B cell (primary cell): ENCODE data around the gene NIPAL3. TPM values are rescaled to one million over a fixed set of nuclear protein-coding genes. Genes with fewer than 3 reads are reported as not detected.

Experiments used
- ATAC-seq: fragments of 200-7000 bp; cut with Tn5 transposase; one replicate; pipeline ENCODE4 v1.10.0; 2021; ENCODE audit warnings: low read depth, mild to moderate bottlenecking, moderate number of reproducible peaks, moderate library complexity
- CTCF ChIA-PET: fragments of 350-600 bp; sonication (Branson Sonifier 250); formaldehyde crosslinking; loops from one replicate; lab custom pipeline; 2021; ENCODE audit warnings: antibody characterized with exemption, inconsistent platforms; lab: Charles Lee
- POLR2A ChIA-PET: fragments of 350-600 bp; sonication (Branson Sonifier 250); formaldehyde crosslinking; loops from one replicate; lab custom pipeline; 2021; ENCODE audit warnings: antibody characterized with exemption; lab: Charles Lee
- DNase-seq: peaks from one replicate; pipeline ENCODE4 v3.0.0; 2013
- H2AFZ ChIP-seq: 2 replicates; pipeline ENCODE4 v1.6.1; 2012; ENCODE audit warnings: mild to moderate bottlenecking, low read depth, low read length; ENCODE audit not compliant: insufficient read depth, poor library complexity, severe bottlenecking
- H3K27ac ChIP-seq, 2 donors: 1 replicate in 1 of 2; 2 replicates in 1 of 2; pipeline ENCODE4 v1.5.1; 2012 to 2013; ENCODE audit warnings: low read length in 2 of 2, mild to moderate bottlenecking in 2 of 2, moderate library complexity in 1 of 2
- H3K27me3 ChIP-seq, 4 experiments: fragments of 200-600 bp in 1 of 4; sonication (generic) in 1 of 4; replicated peaks in 1 of 4; 1 replicate in 2 of 4; 2 replicates in 2 of 4; pipeline versions ENCODE4 v1.6.1 to v1.7.0; 2013 to 2016; ENCODE audit warnings: low read length in 3 of 4, mild to moderate bottlenecking in 2 of 4, mixed read lengths in 1 of 4, moderate library complexity in 1 of 4; ENCODE audit not compliant: insufficient read depth in 4 of 4, control insufficient read depth in 3 of 4; ENCODE audit errors: control extremely low read depth in 1 of 4
- H3K36me3 ChIP-seq, 2 experiments: replicated peaks in 1 of 2; 1 replicate in 1 of 2; 2 replicates in 1 of 2; pipeline versions ENCODE4 v1.6.1 to v1.7.1; 2013; ENCODE audit warnings: low read length in 1 of 2; ENCODE audit not compliant: insufficient read depth in 2 of 2, control insufficient read depth in 1 of 2; ENCODE audit errors: control extremely low read depth in 1 of 2, extremely low read depth in 1 of 2
- H3K4me1 ChIP-seq, 2 donors: fragments of 200-600 bp in 1 of 2; sonication (generic) in 1 of 2; 1 replicate in 1 of 2; 2 replicates in 1 of 2; pipeline versions ENCODE4 v1.5.1 to v1.6.1; 2013 to 2017; ENCODE audit warnings: low read length in 2 of 2; ENCODE audit not compliant: control insufficient read depth in 2 of 2, insufficient read depth in 2 of 2
- H3K4me2 ChIP-seq: replicated peaks from 2 replicates; pipeline ENCODE3; 2012; ENCODE audit warnings: mild to moderate bottlenecking, low read depth, low read length; ENCODE audit not compliant: poor library complexity, severe bottlenecking
- H3K4me3 ChIP-seq, 5 experiments: fragments of 200-600 bp in 1 of 5; sonication (generic) in 1 of 5; 1 replicate in 3 of 5; 2 replicates in 2 of 5; pipeline versions ENCODE4 v1.5.1 to v1.7.0; 2011 to 2016; ENCODE audit warnings: low read length in 4 of 5, mild to moderate bottlenecking in 4 of 5, low read depth in 2 of 5, control low read depth in 1 of 5, moderate library complexity in 1 of 5; ENCODE audit not compliant: insufficient read depth in 1 of 5; ENCODE audit errors: control extremely low read depth in 1 of 5, extremely low read depth in 1 of 5
- H3K79me2 ChIP-seq: fragments of 200-600 bp; sonication (generic); one replicate; pipeline ENCODE4 v1.6.0; 2016; ENCODE audit warnings: low read length; ENCODE audit not compliant: control insufficient read depth, insufficient read depth
- H3K9ac ChIP-seq: fragments of 200-600 bp; sonication (generic); 2 replicates; pipeline ENCODE4 v1.6.1; 2017; ENCODE audit warnings: mild to moderate bottlenecking, low read length, moderate library complexity
- H3K9me3 ChIP-seq, 3 donors: one replicate each; pipeline versions ENCODE4 v1.6.1 to v1.7.1; 2013; ENCODE audit warnings: low read length in 2 of 3; ENCODE audit not compliant: control insufficient read depth in 2 of 3, insufficient read depth in 1 of 3; ENCODE audit errors: control extremely low read depth in 1 of 3
- H4K20me1 ChIP-seq: 2 replicates; pipeline ENCODE4 v1.6.0; 2012; ENCODE audit warnings: mild to moderate bottlenecking, low read length; ENCODE audit not compliant: insufficient read depth, control insufficient read depth, poor library complexity, severe bottlenecking
- H3K27ac Mint-ChIP-seq: one replicate; pipeline ENCODE4 v1.8.0; 2021; ENCODE audit warnings: mixed read lengths
- H3K27me3 Mint-ChIP-seq: one replicate; pipeline ENCODE4 v1.8.0; 2021; ENCODE audit warnings: mixed read lengths
- H3K4me1 Mint-ChIP-seq: one replicate; pipeline ENCODE4 v1.8.0; 2021; ENCODE audit warnings: mixed read lengths
- H3K4me3 Mint-ChIP-seq: one replicate; pipeline ENCODE4 v1.8.0; 2021; ENCODE audit warnings: mixed read lengths
- H3K9me3 Mint-ChIP-seq: one replicate; pipeline ENCODE4 v1.8.0; 2022; ENCODE audit warnings: mixed read lengths; ENCODE audit not compliant: insufficient read depth
- CTCF ChIP-seq: fragments of 200-600 bp; IDR thresholded peaks from one replicate; pipeline ENCODE4 v1.8.0; 2022; ENCODE audit warnings: antibody characterized with exemption, mild to moderate bottlenecking
- EZH2 ChIP-seq: IDR thresholded peaks from 2 replicates; pipeline ENCODE4 v1.6.1; 2012; ENCODE audit warnings: borderline replicate concordance, low read depth, mild to moderate bottlenecking, moderate library complexity, low read length; ENCODE audit not compliant: insufficient read depth, poor library complexity, severe bottlenecking
- WGBS: methylation state at CpG from one replicate; pipeline ENCODE4 v1.1.5; 2013; ENCODE audit warnings: missing lambda C conversion rate; ENCODE audit not compliant: insufficient coverage; 5-methylcytosine and 5-hydroxymethylcytosine counted together
- intact Hi-C: fragments of 100-400 bp; cut with micrococcal nuclease; formaldehyde crosslinking; loops from one replicate; pipeline ENCODE4 v1.10.0; 2022
- polyA plus RNA-seq: library from polyadenylated mRNA; depleted of rRNA; stranded (reverse); fragments of >200 nt; gene quantifications from 2 replicates; pipeline ENCODE4 v1.2.3, GENCODE V29; 2012
- total RNA-seq, 2 donors: library from RNA; stranded (reverse); fragments of 120-200 nt in 1 of 2; gene quantifications; 1 replicate in 1 of 2; 2 replicates in 1 of 2; pipeline versions ENCODE4 v1.2.3 to v1.2.4, GENCODE V29; 2013 to 2022

NIPAL3 gene
- total and polyA plus RNA-seq, 2 donors (not counting 1 experiment from before 2014, with no cell fraction given), result 23.8 to 31.6 TPM

- Mint-ChIP-seq H3K4me3 (no peak overlapping the region), H3K9me3 (no peaks in the 10 kb centered on the region), H3K27ac (no peak overlapping the region), H3K4me1 (no peaks in the 10 kb centered on the region), H3K27me3 (no peaks in the 10 kb centered on the region)
- Histone ChIP-seq H2AFZ (no peak overlapping the region), H3K9ac (no peak overlapping the region), H3K4me1 (no peaks in the 10 kb centered on the region), H3K27ac (no peak overlapping the region), H3K36me3 (peaks cover 3 to 41% of the 10 kb centered on the region in 2 experiments), H3K9me3 (no peaks in the 10 kb centered on the region), H3K4me2 (no peak overlapping the region), H4K20me1 (peaks cover 15% of the 10 kb centered on the region), H3K4me3 (no peak overlapping the region), H3K27me3 (no peaks in the 10 kb centered on the region), H3K79me2 (peaks cover 13% of the 10 kb centered on the region)
- ChIA-PET CTCF (no interaction called here), POLR2A (no interaction called here)
- no peak for TF ChIP-seq EZH2
- no peak for TF ChIP-seq CTCF
- DNase-seq (no peak), ATAC-seq (no peak)
- 95% methylated on average over 2 of the region's 2 CpGs for WGBS
- intact Hi-C loops, result no loop called here
Observed at GRCh38 chr1:24440436-24440835, 24.8 kb downstream of the NIPAL3 start.

- no peaks in the 10 kb centered on the region for H3K27me3 Mint-ChIP-seq
- Histone ChIP-seq H3K36me3 (peaks cover 5 to 48% of the 10 kb centered on the region in 2 experiments), H3K9me3 (no peaks in the 10 kb centered on the region), H3K27me3 (no peaks in the 10 kb centered on the region), H3K4me1 (no peaks in the 10 kb centered on the region), H3K9ac (no peak overlapping the region), H3K27ac (no peak overlapping the region), H3K79me2 (peaks cover 13% of the 10 kb centered on the region), H2AFZ (no peak overlapping the region), H4K20me1 (peaks cover 15% of the 10 kb centered on the region), H3K4me3 (no peak overlapping the region), H3K4me2 (no peak overlapping the region)
- no peaks in the 10 kb centered on the region for H3K9me3 Mint-ChIP-seq
- ChIA-PET CTCF (no interaction called here), POLR2A (no interaction called here)
- ATAC-seq (no peak), DNase-seq (no peak)
- 91% methylated on average over 5 of the region's 7 CpGs for WGBS
- TF ChIP-seq EZH2, result no peak
- TF ChIP-seq CTCF, result no peak
- H3K27ac Mint-ChIP-seq, result no peak overlapping the region
- H3K4me3 Mint-ChIP-seq, result no peak overlapping the region
- intact Hi-C loops, result no loop called here
- no peaks in the 10 kb centered on the region for H3K4me1 Mint-ChIP-seq
Observed at GRCh38 chr1:24441480-24441879, 25.9 kb downstream of the NIPAL3 start.
